ENCODE data around the gene SYNDIG1L.

SYNDIG1L gene

DNA sequence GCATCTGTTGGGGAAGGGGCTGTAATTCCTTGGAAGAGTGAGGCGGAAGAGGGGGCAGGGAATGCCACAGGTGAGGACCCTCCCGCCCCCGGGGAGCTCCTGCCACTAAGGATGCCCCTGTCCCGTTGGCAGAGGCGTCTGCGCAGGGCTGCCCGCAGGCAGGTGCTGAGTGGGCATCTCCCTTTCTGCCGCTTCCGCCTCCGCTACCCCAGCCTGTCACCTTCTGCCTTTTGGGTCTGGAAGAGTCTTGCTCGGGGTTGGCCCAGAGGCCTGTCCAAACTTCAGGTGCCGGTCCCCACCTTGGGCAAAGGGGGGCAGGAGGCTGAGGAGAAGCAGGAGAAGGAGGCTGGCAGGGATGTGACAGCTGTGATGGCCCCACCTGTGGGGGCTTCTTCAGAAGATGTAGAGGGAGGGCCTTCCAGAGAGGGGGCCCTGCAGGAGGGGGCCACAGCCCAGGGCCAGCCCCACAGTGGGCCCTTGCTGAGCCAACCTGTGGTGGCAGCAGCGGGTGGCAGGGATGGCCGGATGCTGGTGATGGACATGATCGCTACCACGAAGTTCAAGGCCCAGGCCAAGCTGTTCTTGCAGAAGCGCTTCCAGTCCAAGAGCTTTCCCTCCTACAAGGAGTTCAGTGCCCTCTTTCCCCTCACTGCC lies 67.7 kb downstream of the SYNDIG1L start:
- no peak for DNase-seq (ENCODE audit: low read depth)

- DNase-seq (ENCODE audit: low read depth), result no peak
Observed at GRCh38 chr14:74357585-74357984, 68.4 kb downstream of the SYNDIG1L start.

- DNase-seq (ENCODE audit: low read depth), result no peak
Observed at GRCh38 chr14:74356892-74357575, 69.0 kb downstream of the SYNDIG1L start.

All from GM04504 (cell line).